SK-N-DZ (cell line): ENCODE measurements around the gene CACNA1I.
"Not testable (repeated sequence)": the region's sequence is repeated elsewhere in the genome, so short reads cannot be mapped to it uniquely, and the experiment has no call there.

Experiments
- DNase-seq: peaks from one replicate; pipeline ENCODE4 v3.0.0-alpha.2; 2015; ENCODE audit warnings: low spot score

The CACNA1I gene

GRCh38 chr22:39718206-39718605 lies 147.7 kb downstream of the CACNA1I start:
- no peak for DNase-seq

GRCh38 chr22:39718921-39719475 lies 148.4 kb downstream of the CACNA1I start:
- no peak for DNase-seq

GRCh38 chr22:39719559-39720450 lies 149.3 kb downstream of the CACNA1I start:
- no peak for DNase-seq

- DNase-seq: no peak
These were observed 150.9 kb downstream of the CACNA1I start for GRCh38 chr22:39721206-39722031.

GRCh38 chr22:39722032-39722325 lies 151.4 kb downstream of the CACNA1I start:
- DNase-seq: no peak

- DNase-seq: no peak
These were observed 151.9 kb downstream of the CACNA1I start for GRCh38 chr22:39722501-39722900.

- DNase-seq: no peak
These were observed 152.9 kb downstream of the CACNA1I start for GRCh38 chr22:39723463-39723862.

- no peak for DNase-seq
These were observed 153.4 kb downstream of the CACNA1I start for GRCh38 chr22:39723899-39724351.

- DNase-seq: no peak
These were observed 153.8 kb downstream of the CACNA1I start for GRCh38 chr22:39724390-39724789.

GRCh38 chr22:39724857-39725256 lies 154.3 kb downstream of the CACNA1I start:
- no peak for DNase-seq

- DNase-seq: no peak
These were observed 154.9 kb downstream of the CACNA1I start for GRCh38 chr22:39725351-39726035.

- DNase-seq: no peak
These were observed 157.0 kb downstream of the CACNA1I start for GRCh38 chr22:39727541-39727940.

- no peak for DNase-seq
These were observed 157.8 kb downstream of the CACNA1I start for GRCh38 chr22:39728236-39728860.

GRCh38 chr22:39729141-39729934 lies 158.8 kb downstream of the CACNA1I start:
- no peak for DNase-seq

GRCh38 chr22:39731481-39731880 lies 160.9 kb downstream of the CACNA1I start:
- DNase-seq: no peak

- DNase-seq: no peak
These were observed 161.5 kb downstream of the CACNA1I start for GRCh38 chr22:39731881-39732555.

- no peak for DNase-seq
These were observed 162.1 kb downstream of the CACNA1I start for GRCh38 chr22:39732625-39733024.

- no peak for DNase-seq
These were observed 162.6 kb downstream of the CACNA1I start for GRCh38 chr22:39733191-39733590.

- not testable (repeated sequence) for DNase-seq
These were observed 163.5 kb downstream of the CACNA1I start for GRCh38 chr22:39734046-39734445.

GRCh38 chr22:39734866-39735265 lies 164.3 kb downstream of the CACNA1I start:
- DNase-seq: no peak
